22Rv1 (cell line): Measurements from ENCODE around the gene RPP30.
"Not testable (repeated sequence)": the region's sequence is repeated elsewhere in the genome, so short reads cannot be mapped to it uniquely, and the experiment has no call there.

Experiments
- H3K27ac ChIP-seq: fragments of 450-650 bp; 2 replicates; pipeline ENCODE4 v1.5.1; 2017
- CTCF ChIP-seq: fragments of 450-650 bp; IDR thresholded peaks from 2 replicates; pipeline ENCODE4 v1.5.1; 2017; ENCODE audit warnings: mild to moderate bottlenecking
- ZFX ChIP-seq: fragments of 450-650 bp; IDR thresholded peaks from 2 replicates; pipeline ENCODE4 v1.6.1; 2017; ENCODE audit warnings: antibody characterized with exemption, borderline replicate concordance

Gene RPP30

GRCh38 chr10:90888387-90888786 lies 16.6 kb downstream of the RPP30 start:
- TF ChIP-seq CTCF (no peak), ZFX (no peak)
- no peak overlapping the region for H3K27ac ChIP-seq

- no peak overlapping the region for H3K27ac ChIP-seq
- TF ChIP-seq ZFX = no peak
- TF ChIP-seq CTCF = no peak
Observed at GRCh38 chr10:90889636-90890035, 17.9 kb downstream of the RPP30 start.

GRCh38 chr10:90890347-90890746 lies 18.6 kb downstream of the RPP30 start:
- no peak overlapping the region for H3K27ac ChIP-seq
- no peak for TF ChIP-seq CTCF
- TF ChIP-seq ZFX = no peak

GRCh38 chr10:90893190-90893589 lies 21.4 kb downstream of the RPP30 start:
- TF ChIP-seq ZFX (no peak), CTCF (no peak)
- no peak overlapping the region for H3K27ac ChIP-seq

- not testable (repeated sequence) for H3K27ac ChIP-seq
Observed at GRCh38 chr10:90896916-90897315, 25.1 kb downstream of the RPP30 start.

GRCh38 chr10:90905925-90906324 lies 34.2 kb downstream of the RPP30 start:
- TF ChIP-seq CTCF = no peak
- TF ChIP-seq ZFX = no peak
- H3K27ac ChIP-seq = no peak overlapping the region

GRCh38 chr10:90906596-90906995 lies 34.8 kb downstream of the RPP30 start:
- TF ChIP-seq ZFX (no peak), CTCF (no peak)
- H3K27ac ChIP-seq = no peak overlapping the region

- H3K27ac ChIP-seq = peak overlapping the region; percentile 48
- peak; percentile 87 for TF ChIP-seq CTCF
- TF ChIP-seq ZFX = no peak
Observed at GRCh38 chr10:90911133-90912051, 39.6 kb downstream of the RPP30 start.
